Measurements from ENCODE around the gene ZNF280D.

Gene ZNF280D

DNA sequence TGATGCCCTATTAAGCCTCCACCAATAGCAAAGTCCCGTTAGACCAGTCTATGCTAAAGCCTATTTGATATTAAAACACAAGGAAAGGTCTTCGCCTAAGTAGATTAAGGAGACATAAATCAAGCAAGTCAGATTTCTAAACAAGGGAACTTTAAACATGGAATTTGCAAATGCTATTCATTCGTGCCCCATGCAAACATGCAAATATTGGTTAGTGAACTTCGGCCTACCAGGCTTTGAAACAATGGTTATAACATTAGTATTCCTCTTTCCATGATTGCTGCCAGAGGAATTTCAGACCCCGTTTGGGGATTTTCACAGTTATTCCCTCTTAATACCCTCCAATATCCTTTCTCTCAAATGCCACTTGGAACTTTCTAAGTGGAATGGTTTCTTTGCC is 36.9 kb upstream of the ZNF280D start:
- Histone ChIP-seq H3K4me1 (ENCODE audit: control insufficient read depth, low read depth, low read length) (peaks cover 8% of the 10 kb centered on the region), H3K9me3 (ENCODE audit: control insufficient read depth, low read depth, low read length) (no peaks in the 10 kb centered on the region), H3K36me3 (ENCODE audit: control insufficient read depth, low read depth, low read length) (no peaks in the 10 kb centered on the region), H3K27ac (ENCODE audit: low read length) (no peak overlapping the region), H3K9ac (ENCODE audit: low read length) (no peak overlapping the region), H3K4me3 (ENCODE audit: low read length) (no peak overlapping the region), H3K27me3 (ENCODE audit: control insufficient read depth, insufficient read depth, low read length) (no peaks in the 10 kb centered on the region)

DNA sequence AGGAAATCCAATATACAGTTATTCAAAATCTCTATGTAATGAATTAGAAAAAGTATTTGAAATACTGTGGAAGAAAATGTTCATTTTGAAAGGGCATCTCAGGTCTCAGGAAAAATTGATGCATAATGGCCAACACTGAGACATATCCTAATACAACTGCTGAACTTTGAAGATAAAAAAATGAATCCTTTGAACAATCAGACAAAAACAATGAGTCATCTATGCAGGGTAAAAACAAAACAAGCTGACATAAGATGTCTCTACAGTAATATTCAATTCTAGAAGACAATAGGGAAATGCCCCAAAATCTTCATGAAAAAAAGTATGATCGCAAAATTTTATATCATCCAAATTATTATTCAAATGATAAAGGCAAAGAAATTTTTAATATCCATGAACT is 34.0 kb upstream of the ZNF280D start:
- H3K36me3 ChIP-seq (ENCODE audit: control insufficient read depth, low read depth, low read length), result no peaks in the 10 kb centered on the region
- no peak overlapping the region for H3K4me3 ChIP-seq (ENCODE audit: low read length)
- H3K9me3 ChIP-seq (ENCODE audit: control insufficient read depth, low read depth, low read length), result no peaks in the 10 kb centered on the region
- H3K9ac ChIP-seq (ENCODE audit: low read length), result no peak overlapping the region
- H3K4me1 ChIP-seq (ENCODE audit: control insufficient read depth, low read depth, low read length), result no peaks in the 10 kb centered on the region
- no peaks in the 10 kb centered on the region for H3K27me3 ChIP-seq (ENCODE audit: control insufficient read depth, insufficient read depth, low read length)
- H3K27ac ChIP-seq (ENCODE audit: low read length), result no peak overlapping the region

DNA sequence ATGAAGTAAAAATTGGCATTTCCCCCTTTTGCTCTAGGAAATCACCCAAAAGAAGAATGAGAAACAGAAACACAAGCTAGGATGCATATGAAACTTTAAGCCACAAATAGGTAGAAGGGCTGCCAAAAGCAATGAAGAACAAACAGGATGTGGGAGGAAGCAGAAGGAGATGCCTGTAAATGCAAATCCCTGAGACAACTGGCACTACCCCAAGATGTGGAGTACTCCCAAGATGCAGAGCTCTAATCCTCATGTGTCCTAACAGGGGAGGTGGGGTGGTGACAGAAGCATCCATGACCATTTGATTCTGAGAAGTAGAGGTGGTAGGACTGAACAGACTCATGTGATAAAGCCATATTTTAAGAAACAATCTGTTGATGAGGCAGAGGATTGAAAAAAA is 31.9 kb upstream of the ZNF280D start:
- Histone ChIP-seq H3K4me3 (ENCODE audit: low read length) (no peak overlapping the region), H3K27ac (ENCODE audit: low read length) (no peak overlapping the region), H3K9me3 (ENCODE audit: control insufficient read depth, low read depth, low read length) (no peaks in the 10 kb centered on the region), H3K27me3 (ENCODE audit: control insufficient read depth, insufficient read depth, low read length) (no peaks in the 10 kb centered on the region), H3K9ac (ENCODE audit: low read length) (no peak overlapping the region), H3K4me1 (ENCODE audit: control insufficient read depth, low read depth, low read length) (no peaks in the 10 kb centered on the region), H3K36me3 (ENCODE audit: control insufficient read depth, low read depth, low read length) (no peaks in the 10 kb centered on the region)

DNA sequence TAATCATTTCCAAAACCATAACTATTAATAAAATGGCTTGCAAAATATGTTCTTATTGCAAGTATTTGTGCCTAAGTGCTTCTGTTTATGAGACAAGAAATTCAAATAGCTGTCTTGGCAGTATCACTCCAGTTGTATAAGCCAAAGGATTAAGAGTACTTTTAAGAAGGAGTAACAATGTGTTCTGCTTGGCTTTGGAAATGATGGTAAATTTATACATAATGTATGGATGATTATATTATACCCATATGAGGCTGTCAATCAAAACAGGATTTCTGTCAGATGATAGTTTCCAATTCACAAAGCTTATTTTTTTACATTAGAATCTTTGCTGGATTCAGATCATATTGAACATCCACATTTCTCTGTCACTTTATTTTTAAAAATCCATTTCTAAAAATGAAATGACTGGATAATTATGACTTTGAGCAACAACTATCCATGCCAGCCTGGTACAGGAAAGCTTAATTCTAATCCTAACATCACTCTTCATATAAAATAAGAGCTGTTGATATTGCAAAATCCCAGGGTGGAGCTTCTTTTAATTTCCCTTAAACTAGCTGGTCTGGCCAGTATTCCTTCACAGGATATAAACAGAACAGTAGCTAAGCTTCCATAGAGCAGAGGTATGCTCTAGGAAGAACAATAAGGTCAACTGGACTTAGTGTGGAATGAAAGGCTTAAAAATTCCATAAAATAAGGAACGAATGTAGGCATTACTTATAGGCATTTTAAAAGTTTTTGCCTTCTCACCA is 30.0 kb upstream of the ZNF280D start:
- H3K9me3 ChIP-seq (ENCODE audit: control insufficient read depth, low read depth, low read length), result no peaks in the 10 kb centered on the region
- no peak overlapping the region for H3K4me3 ChIP-seq (ENCODE audit: low read length)
- H3K27ac ChIP-seq (ENCODE audit: low read length), result no peak overlapping the region
- H3K4me1 ChIP-seq (ENCODE audit: control insufficient read depth, low read depth, low read length), result no peaks in the 10 kb centered on the region
- H3K9ac ChIP-seq (ENCODE audit: low read length), result no peak overlapping the region
- no peaks in the 10 kb centered on the region for H3K36me3 ChIP-seq (ENCODE audit: control insufficient read depth, low read depth, low read length)
- no peaks in the 10 kb centered on the region for H3K27me3 ChIP-seq (ENCODE audit: control insufficient read depth, insufficient read depth, low read length)

DNA sequence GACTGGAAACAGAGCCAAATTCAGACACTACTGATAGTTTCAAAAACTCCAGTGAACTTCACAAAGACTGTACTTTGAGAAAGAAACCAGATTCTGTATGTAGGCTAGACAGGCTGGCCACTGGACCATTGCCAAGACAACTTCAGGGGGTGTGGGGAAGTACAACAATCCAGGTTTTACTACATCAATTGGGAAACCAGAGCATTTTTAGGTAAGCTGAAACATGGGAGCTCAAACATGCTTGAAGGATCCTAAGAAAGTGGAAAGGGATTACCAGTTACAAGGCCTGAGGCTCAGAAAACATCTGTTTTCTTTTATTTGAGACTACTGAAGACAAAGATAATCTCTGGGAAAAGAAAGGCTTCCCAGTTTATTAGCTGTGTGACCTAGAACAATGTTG is 26.9 kb upstream of the ZNF280D start:
- Histone ChIP-seq H3K27ac (ENCODE audit: low read length) (no peak overlapping the region), H3K9me3 (ENCODE audit: control insufficient read depth, low read depth, low read length) (no peaks in the 10 kb centered on the region), H3K9ac (ENCODE audit: low read length) (no peak overlapping the region), H3K27me3 (ENCODE audit: control insufficient read depth, insufficient read depth, low read length) (no peaks in the 10 kb centered on the region), H3K36me3 (ENCODE audit: control insufficient read depth, low read depth, low read length) (no peaks in the 10 kb centered on the region), H3K4me1 (ENCODE audit: control insufficient read depth, low read depth, low read length) (no peaks in the 10 kb centered on the region), H3K4me3 (ENCODE audit: low read length) (no peak overlapping the region)

DNA sequence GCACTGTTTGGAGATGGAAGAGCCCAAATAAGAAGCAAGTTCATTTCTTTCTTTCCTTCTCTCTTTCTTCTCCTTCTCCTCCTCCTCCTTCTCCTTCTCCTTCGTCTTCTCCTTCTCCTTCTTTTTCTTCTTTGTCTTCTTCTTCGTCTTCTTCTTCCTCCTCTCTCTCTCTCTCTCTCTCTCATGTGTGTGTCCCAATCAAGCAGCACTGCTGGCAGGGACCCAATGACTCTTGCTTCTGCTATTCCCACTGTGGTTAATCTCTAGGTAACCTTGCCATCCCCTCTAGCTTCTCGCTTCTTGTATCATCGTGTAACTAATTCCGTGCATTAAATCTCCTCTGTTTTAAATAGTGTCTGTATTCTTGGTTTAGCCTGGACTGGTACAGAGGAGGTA is 26.1 kb upstream of the ZNF280D start:
- H3K4me1 ChIP-seq (ENCODE audit: control insufficient read depth, low read depth, low read length), result no peaks in the 10 kb centered on the region
- H3K4me3 ChIP-seq (ENCODE audit: low read length), result no peak overlapping the region
- H3K27me3 ChIP-seq (ENCODE audit: control insufficient read depth, insufficient read depth, low read length), result no peaks in the 10 kb centered on the region
- no peak overlapping the region for H3K9ac ChIP-seq (ENCODE audit: low read length)
- no peak overlapping the region for H3K27ac ChIP-seq (ENCODE audit: low read length)
- no peaks in the 10 kb centered on the region for H3K36me3 ChIP-seq (ENCODE audit: control insufficient read depth, low read depth, low read length)
- H3K9me3 ChIP-seq (ENCODE audit: control insufficient read depth, low read depth, low read length), result no peaks in the 10 kb centered on the region

DNA sequence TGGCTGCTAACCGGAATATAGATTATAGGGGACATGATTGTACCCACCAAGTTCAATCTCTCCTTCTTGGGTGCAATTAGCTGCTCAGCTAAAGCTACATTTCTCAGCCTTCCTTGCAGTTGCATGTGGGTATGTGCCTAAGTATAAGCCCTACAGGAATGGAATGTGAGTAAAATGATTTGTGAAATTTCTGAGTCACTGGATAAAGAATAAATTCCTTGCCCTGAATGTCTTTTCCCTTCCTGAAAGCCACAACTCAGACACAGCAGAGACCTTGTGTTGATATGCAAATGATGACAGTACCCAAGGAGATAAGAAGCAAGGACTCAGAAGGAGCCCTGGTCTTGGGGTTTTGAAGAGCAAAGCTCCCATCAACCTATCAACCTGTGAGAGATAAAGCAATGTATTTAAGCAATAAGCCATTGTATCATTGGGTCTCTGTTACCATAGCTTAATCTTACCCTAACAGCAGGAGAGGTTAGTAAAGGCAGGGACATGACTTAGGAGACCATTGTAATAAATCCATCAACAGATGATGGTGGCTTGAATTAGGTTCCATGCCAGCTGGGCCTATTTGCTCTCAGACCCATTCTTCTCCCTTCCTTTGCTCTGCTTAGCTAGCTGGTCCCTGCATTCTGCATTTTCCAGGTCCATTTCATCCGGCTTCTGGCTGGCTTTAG is 25.6 kb upstream of the ZNF280D start:
- H3K9ac ChIP-seq (ENCODE audit: low read length), result no peak overlapping the region
- no peaks in the 10 kb centered on the region for H3K9me3 ChIP-seq (ENCODE audit: control insufficient read depth, low read depth, low read length)
- H3K36me3 ChIP-seq (ENCODE audit: control insufficient read depth, low read depth, low read length), result no peaks in the 10 kb centered on the region
- no peak overlapping the region for H3K4me3 ChIP-seq (ENCODE audit: low read length)
- H3K27me3 ChIP-seq (ENCODE audit: control insufficient read depth, insufficient read depth, low read length), result no peaks in the 10 kb centered on the region
- H3K4me1 ChIP-seq (ENCODE audit: control insufficient read depth, low read depth, low read length), result no peaks in the 10 kb centered on the region
- H3K27ac ChIP-seq (ENCODE audit: low read length), result no peak overlapping the region

DNA sequence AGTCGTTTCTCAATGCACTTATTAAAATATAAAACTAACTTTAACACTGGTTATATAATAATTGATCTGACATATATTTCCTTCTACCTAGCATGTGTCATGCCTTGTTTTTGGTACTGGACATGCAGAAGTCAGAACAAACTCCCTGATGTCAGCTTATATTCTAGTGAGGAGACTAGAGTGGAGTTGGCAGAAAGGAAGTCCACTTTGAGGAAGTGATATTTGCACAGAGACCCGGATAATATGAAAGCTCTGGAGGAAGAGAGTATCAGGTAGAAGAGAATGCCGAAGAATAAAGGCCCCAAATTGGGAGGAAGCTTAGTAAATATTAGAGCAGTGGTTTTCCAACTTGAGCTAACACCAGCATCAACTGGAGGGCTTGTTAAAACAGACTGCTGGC is 24.6 kb upstream of the ZNF280D start:
- Histone ChIP-seq H3K4me3 (ENCODE audit: low read length) (no peak overlapping the region), H3K9ac (ENCODE audit: low read length) (no peak overlapping the region), H3K4me1 (ENCODE audit: control insufficient read depth, low read depth, low read length) (no peaks in the 10 kb centered on the region), H3K9me3 (ENCODE audit: control insufficient read depth, low read depth, low read length) (no peaks in the 10 kb centered on the region), H3K36me3 (ENCODE audit: control insufficient read depth, low read depth, low read length) (no peaks in the 10 kb centered on the region), H3K27ac (ENCODE audit: low read length) (no peak overlapping the region), H3K27me3 (ENCODE audit: control insufficient read depth, insufficient read depth, low read length) (no peaks in the 10 kb centered on the region)

DNA sequence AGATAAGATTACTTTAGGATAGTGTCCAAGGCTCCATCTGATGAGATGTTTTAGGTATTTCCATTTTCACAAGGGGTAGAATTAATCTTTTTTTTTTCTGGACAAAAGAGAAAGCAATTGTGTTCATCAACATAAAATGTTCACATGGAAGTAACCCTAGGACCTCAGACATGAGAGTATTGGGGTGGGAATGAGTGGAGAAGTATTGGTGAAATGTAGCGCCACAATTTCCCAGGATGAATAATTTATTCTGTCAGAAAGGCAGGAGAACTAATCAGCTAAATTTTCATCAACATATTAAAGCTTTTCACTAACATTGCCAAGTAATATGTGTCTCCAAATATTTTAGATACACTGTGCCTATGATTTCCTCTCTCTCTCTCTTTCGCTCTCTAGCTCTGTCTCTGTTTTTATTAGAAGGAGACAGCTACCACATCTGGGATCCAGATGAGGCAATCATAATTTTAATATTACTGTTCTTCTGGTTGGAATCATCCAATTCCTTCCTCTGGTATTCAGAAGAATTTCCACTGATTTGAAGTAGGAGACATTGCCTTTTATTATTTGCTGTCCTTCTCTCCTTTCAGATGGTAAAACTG is 21.6 kb upstream of the ZNF280D start:
- H3K9me3 ChIP-seq (ENCODE audit: control insufficient read depth, low read depth, low read length), result no peaks in the 10 kb centered on the region
- H3K36me3 ChIP-seq (ENCODE audit: control insufficient read depth, low read depth, low read length), result no peaks in the 10 kb centered on the region
- no peak overlapping the region for H3K4me3 ChIP-seq (ENCODE audit: low read length)
- H3K4me1 ChIP-seq (ENCODE audit: control insufficient read depth, low read depth, low read length), result no peaks in the 10 kb centered on the region
- H3K27me3 ChIP-seq (ENCODE audit: control insufficient read depth, insufficient read depth, low read length), result no peaks in the 10 kb centered on the region
- H3K9ac ChIP-seq (ENCODE audit: low read length), result no peak overlapping the region
- no peak overlapping the region for H3K27ac ChIP-seq (ENCODE audit: low read length)

DNA sequence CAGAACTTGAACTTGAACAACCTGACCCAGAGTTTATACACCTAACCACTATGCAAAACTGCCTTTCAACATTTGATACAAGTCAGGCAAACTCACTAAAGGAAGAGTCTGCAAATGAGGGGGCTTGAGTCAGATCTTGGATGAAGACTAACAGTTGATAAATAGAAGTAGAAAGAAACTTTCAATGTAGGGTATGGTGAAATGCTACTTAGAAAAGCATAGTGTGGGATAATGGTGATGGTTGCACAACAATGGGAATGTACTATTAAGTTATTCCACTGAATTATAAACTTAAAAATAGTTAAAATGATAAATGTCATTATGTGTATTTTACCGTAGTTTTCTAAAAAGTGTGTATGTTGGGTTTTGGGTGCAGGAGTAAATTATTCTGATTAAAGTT is 19.7 kb upstream of the ZNF280D start:
- H3K27ac ChIP-seq (ENCODE audit: low read length), result no peak overlapping the region
- no peaks in the 10 kb centered on the region for H3K4me1 ChIP-seq (ENCODE audit: control insufficient read depth, low read depth, low read length)
- H3K9ac ChIP-seq (ENCODE audit: low read length), result no peak overlapping the region
- no peak overlapping the region for H3K4me3 ChIP-seq (ENCODE audit: low read length)
- H3K9me3 ChIP-seq (ENCODE audit: control insufficient read depth, low read depth, low read length), result no peaks in the 10 kb centered on the region
- no peaks in the 10 kb centered on the region for H3K27me3 ChIP-seq (ENCODE audit: control insufficient read depth, insufficient read depth, low read length)
- H3K36me3 ChIP-seq (ENCODE audit: control insufficient read depth, low read depth, low read length), result no peaks in the 10 kb centered on the region

DNA sequence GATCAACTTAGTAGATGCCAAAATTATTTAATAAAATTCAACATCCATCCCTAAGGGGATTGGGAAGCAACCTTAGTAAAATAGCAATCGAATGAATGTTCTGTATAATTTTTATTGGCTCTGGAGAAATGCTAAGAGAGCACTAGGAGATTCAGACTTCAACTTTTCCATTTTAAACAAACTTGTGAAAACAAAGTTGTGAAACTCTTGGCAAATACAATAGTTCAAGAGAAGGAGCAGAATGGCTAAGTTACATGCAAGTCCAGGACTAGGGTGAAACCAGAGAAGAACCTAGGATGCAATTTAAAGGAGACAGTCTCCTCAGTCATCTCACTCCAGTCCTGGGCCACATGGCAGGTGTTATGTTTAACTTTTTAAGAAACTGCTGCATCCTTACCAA is 16.7 kb upstream of the ZNF280D start:
- H3K4me1 ChIP-seq (ENCODE audit: control insufficient read depth, low read depth, low read length), result no peaks in the 10 kb centered on the region

More for the DNA sequence above, 16.7 kb upstream of the ZNF280D start:
- Histone ChIP-seq H3K9ac (ENCODE audit: low read length) (no peak overlapping the region), H3K27me3 (ENCODE audit: control insufficient read depth, insufficient read depth, low read length) (no peaks in the 10 kb centered on the region), H3K4me3 (ENCODE audit: low read length) (no peak overlapping the region), H3K9me3 (ENCODE audit: control insufficient read depth, low read depth, low read length) (no peaks in the 10 kb centered on the region), H3K27ac (ENCODE audit: low read length) (no peak overlapping the region), H3K36me3 (ENCODE audit: control insufficient read depth, low read depth, low read length) (no peaks in the 10 kb centered on the region)

All from iPS-18a (cell line).